BLaER1 treated with 17β-estradiol and CSF1 and Interleukin-3, amounts not matched to agents 10 nM and 100 nM (cell line): ENCODE measurements around the gene NXPH4.
A peak's percentile ranks its signal among the peaks of the same experiment; 100 is the strongest.

ENCODE experiments used
- H3K27ac ChIP-seq, 11 experiments: shearing (Covaris generic); formaldehyde crosslinking; 2 replicates each; pipeline ENCODE4 v1.8.1; 2022
- H3K27me3 ChIP-seq, 11 experiments: shearing (Covaris generic); formaldehyde crosslinking; 2 replicates each; pipeline ENCODE4 v1.8.1; 2022
- H3K36me3 ChIP-seq, 11 experiments: shearing (Covaris generic); formaldehyde crosslinking; 2 replicates each; pipeline ENCODE4 v1.8.1; 2022
- H3K4me1 ChIP-seq, 10 experiments: shearing (Covaris generic); formaldehyde crosslinking; 2 replicates each; pipeline ENCODE4 v1.8.1; 2022
- H3K4me2 ChIP-seq, 11 experiments: shearing (Covaris generic); formaldehyde crosslinking; 2 replicates each; pipeline ENCODE4 v1.8.1; 2022
- H3K4me3 ChIP-seq, 10 experiments: shearing (Covaris generic); formaldehyde crosslinking; 2 replicates each; pipeline ENCODE4 v1.8.1; 2022
- H3K9ac ChIP-seq, 11 experiments: shearing (Covaris generic); formaldehyde crosslinking; 2 replicates each; pipeline ENCODE4 v1.8.1; 2022
- H3K9me3 ChIP-seq, 11 experiments: shearing (Covaris generic); formaldehyde crosslinking; replicated peaks in 1 of 11; 2 replicates each; pipeline ENCODE4 v1.8.1; 2022
- H4K20me1 ChIP-seq, 11 experiments: shearing (Covaris generic); formaldehyde crosslinking; 2 replicates each; pipeline ENCODE4 v1.8.1; 2022
- Cebpa-rat ChIP-seq, 11 experiments: shearing (Covaris generic); IDR thresholded peaks; 2 replicates each; pipeline ENCODE4 v1.8.1; 2022

Gene NXPH4

DNA sequence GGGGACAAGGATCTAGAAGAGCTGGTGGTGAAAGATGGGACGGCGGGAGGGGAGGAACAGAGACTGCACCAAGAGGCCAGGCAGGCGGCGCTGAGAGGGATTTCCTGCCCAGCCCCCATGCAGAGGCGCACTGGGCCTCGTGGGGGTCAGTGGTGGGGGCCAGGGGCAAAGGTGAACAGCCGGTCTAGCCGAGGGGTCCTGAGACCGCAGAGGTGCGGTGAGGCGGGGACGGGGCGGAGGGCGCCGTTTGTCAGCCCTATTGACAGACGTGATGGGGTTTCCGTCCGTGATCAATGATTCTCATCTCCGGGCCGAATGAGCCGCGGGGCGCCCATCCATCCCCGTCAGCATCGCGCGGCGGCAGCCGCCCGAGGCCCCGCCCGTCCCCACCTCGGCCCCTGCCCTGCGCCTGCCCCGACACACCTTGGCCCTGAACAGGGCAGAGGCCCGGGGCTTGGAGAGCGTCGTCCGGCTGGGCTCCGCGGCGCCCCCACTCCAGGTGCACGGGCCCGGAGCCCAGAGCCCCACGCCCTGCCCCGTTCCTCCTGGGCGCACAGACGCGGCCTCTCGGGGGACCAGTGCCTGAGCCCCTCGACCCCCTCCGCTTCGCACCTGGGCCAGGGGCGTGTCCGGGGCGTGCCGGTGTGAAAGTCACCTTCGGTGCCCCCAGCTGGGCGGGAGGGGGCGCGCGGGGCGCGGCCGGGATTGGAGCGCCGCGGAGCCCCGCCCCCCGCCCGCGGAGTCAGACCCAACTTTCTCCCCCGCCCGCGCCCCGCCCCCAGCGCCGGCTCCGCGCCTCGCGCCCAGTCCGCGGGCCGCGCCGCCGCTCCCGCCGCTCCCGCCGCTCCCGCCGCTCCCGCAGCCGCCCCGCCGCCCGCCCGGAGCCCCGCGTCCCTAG is at the start of gene NXPH4:
TSS of gene NXPH4 (plus strand) at position 781 of the 898 bp plus-strand sequence. CDS start 176 bp downstream, outside the sequence.
- peaks cover 0 to 22% (median 0%) of the 10 kb centered on the region in 11 experiments; a peak in 10 of 22 replicates for H3K36me3 ChIP-seq
- peak within 1 kb of the TSS; percentile 47 to 71 (median 60) for H3K4me3 ChIP-seq
- no peak within 1 kb of the TSS for H3K27ac ChIP-seq
- no peaks in the 10 kb centered on the region for H3K9me3 ChIP-seq
- peak within 1 kb of the TSS in 9 of 11 experiments; percentile 22 to 63 (median 41); a peak in 13 of 22 replicates for H3K9ac ChIP-seq
- no peak for TF ChIP-seq Cebpa-rat (IDR thresholded peaks at IDR 0.05)
- H3K4me2 ChIP-seq: peak within 1 kb of the TSS; percentile 88 to 100 (median 98)
- peaks cover 41 to 92% (median 61%) of the 10 kb centered on the region in 11 experiments for H4K20me1 ChIP-seq
- peaks cover 77 to 80% (median 79%) of the 10 kb centered on the region in 11 experiments for H3K27me3 ChIP-seq
- peaks cover 47 to 66% (median 60%) of the 10 kb centered on the region in 10 experiments for H3K4me1 ChIP-seq

DNA sequence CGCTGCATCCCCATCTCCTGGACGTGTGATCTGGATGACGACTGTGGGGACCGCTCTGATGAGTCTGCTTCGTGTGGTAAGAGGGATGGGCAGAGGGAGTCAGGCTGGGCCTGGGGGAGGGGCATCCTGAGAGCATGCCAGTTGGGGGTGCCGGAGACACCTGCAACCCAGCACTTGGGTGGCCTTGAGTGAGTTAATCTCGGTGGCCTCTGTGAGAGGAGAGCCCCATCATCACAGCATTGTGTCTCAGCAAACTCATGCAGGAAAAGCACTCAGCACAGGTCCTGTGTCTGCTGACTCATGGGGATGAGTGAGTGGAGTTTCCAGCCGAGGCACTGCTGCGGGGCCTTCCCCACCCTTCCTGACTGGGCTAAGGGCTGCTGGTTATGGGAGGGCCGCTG is 49.6 kb upstream of the NXPH4 start:
- peak overlapping the region; percentile 14 to 80 (median 57); a peak in 20 of 22 replicates for H3K4me2 ChIP-seq
- peaks cover 25 to 84% (median 51%) of the 10 kb centered on the region in 10 experiments for H3K4me1 ChIP-seq
- H3K4me3 ChIP-seq: no peak overlapping the region
- H3K9ac ChIP-seq: peak overlapping the region in 6 of 11 experiments; percentile 1 to 48 (median 30); a peak in 6 of 22 replicates
- H3K36me3 ChIP-seq: peaks cover 0 to 100% (median 30%) of the 10 kb centered on the region in 11 experiments; a peak in 18 of 22 replicates
- H4K20me1 ChIP-seq: peaks cover 0 to 44% (median 0%) of the 10 kb centered on the region in 11 experiments; a peak in 3 of 22 replicates
- H3K9me3 ChIP-seq: no peaks in the 10 kb centered on the region
- no peak for TF ChIP-seq Cebpa-rat (IDR thresholded peaks at IDR 0.05)
- H3K27ac ChIP-seq: peak overlapping the region in 4 of 11 experiments; percentile 7 to 41 (median 16); a peak in 7 of 22 replicates
- no peaks in the 10 kb centered on the region for H3K27me3 ChIP-seq

- H3K9ac ChIP-seq: no peak overlapping the region
- H4K20me1 ChIP-seq: peaks cover 0 to 52% (median 0%) of the 10 kb centered on the region in 11 experiments; a peak in 5 of 22 replicates
- no peaks in the 10 kb centered on the region for H3K9me3 ChIP-seq
- TF ChIP-seq Cebpa-rat (IDR thresholded peaks at IDR 0.05): no peak
- peak overlapping the region in 3 of 11 experiments; percentile 12 to 43 (median 12); a peak in 3 of 22 replicates for H3K27ac ChIP-seq
- no peak overlapping the region for H3K4me3 ChIP-seq
- H3K4me1 ChIP-seq: peaks cover 14 to 82% (median 40%) of the 10 kb centered on the region in 10 experiments
- H3K4me2 ChIP-seq: peak overlapping the region in 3 of 11 experiments; percentile 73 to 80 (median 75); a peak in 6 of 22 replicates
- no peaks in the 10 kb centered on the region for H3K27me3 ChIP-seq
- peaks cover 0 to 100% (median 26%) of the 10 kb centered on the region in 11 experiments; a peak in 17 of 22 replicates for H3K36me3 ChIP-seq
Observed at GRCh38 chr12:57168058-57168457, 48.5 kb upstream of the NXPH4 start.

- no peak for TF ChIP-seq Cebpa-rat (IDR thresholded peaks at IDR 0.05)
- Histone ChIP-seq H3K36me3 (peaks cover 0 to 100% (median 26%) of the 10 kb centered on the region in 11 experiments; a peak in 17 of 22 replicates), H4K20me1 (peaks cover 0 to 64% (median 0%) of the 10 kb centered on the region in 11 experiments; a peak in 5 of 22 replicates), H3K27ac (no peak overlapping the region), H3K4me2 (no peak overlapping the region), H3K4me1 (peaks cover 21 to 83% (median 37%) of the 10 kb centered on the region in 10 experiments), H3K9ac (no peak overlapping the region; a peak in 1 of 22 replicates), H3K27me3 (no peaks in the 10 kb centered on the region), H3K9me3 (no peaks in the 10 kb centered on the region), H3K4me3 (no peak overlapping the region)
Observed at GRCh38 chr12:57169046-57169795, 47.4 kb upstream of the NXPH4 start.

DNA sequence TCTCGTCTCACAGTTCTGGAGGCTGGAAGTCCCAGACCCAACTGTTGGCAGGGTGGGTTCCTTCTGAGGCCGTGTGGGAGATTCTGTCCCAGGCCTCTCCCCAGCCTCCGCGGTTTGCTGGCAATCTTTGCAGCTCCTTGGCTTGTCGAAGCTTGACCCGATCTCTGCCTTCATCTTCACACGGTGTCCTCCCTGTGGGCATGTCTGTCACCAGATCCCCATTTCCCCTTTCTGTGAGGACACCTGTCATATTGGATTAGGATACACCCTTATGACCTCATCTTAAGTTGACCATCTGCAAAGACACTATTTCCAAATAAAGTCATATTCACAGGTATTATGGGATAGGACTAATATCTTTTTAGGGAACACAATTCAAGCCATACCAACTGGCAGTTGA is 46.6 kb upstream of the NXPH4 start:
- no peak overlapping the region for H3K4me2 ChIP-seq
- peaks cover 0 to 100% (median 26%) of the 10 kb centered on the region in 11 experiments; a peak in 17 of 22 replicates for H3K36me3 ChIP-seq
- no peak for TF ChIP-seq Cebpa-rat (IDR thresholded peaks at IDR 0.05)
- peaks cover 0 to 71% (median 0%) of the 10 kb centered on the region in 11 experiments; a peak in 5 of 22 replicates for H4K20me1 ChIP-seq
- H3K4me1 ChIP-seq: peaks cover 22 to 79% (median 38%) of the 10 kb centered on the region in 10 experiments
- H3K27me3 ChIP-seq: no peaks in the 10 kb centered on the region
- H3K27ac ChIP-seq: no peak overlapping the region
- no peak overlapping the region; a peak in 1 of 22 replicates for H3K9ac ChIP-seq
- H3K9me3 ChIP-seq: no peaks in the 10 kb centered on the region
- H3K4me3 ChIP-seq: no peak overlapping the region

DNA sequence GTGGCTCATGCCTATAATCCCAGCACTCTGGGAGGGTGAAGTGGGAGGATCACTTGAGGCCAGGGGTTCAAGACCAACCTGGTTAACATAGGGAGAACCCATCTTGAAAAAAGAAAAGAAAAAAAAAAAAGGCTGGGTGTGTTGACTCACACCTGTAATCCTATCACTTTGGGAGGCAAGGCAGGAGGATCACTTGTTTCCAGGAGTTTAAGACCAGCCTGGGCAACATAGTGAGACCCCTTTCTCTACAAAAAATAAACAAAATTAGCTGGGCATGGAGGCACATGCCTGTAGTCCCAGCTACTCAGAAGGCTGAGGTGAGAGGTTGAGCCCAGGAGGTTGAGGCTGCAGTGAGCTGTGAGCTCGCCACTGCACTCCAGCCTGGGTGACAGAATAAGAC is 46.2 kb upstream of the NXPH4 start:
- Histone ChIP-seq H3K9ac (0 out of 22 replicates have a peak overlapping the region, but pooled peaks of 1 of the 11 experiments have one; percentile 14), H3K36me3 (peaks cover 0 to 100% (median 24%) of the 10 kb centered on the region in 11 experiments; a peak in 17 of 22 replicates), H3K4me1 (peaks cover 22 to 74% (median 37%) of the 10 kb centered on the region in 10 experiments), H3K9me3 (no peaks in the 10 kb centered on the region), H3K27ac (no peak overlapping the region), H3K27me3 (no peaks in the 10 kb centered on the region), H4K20me1 (peaks cover 0 to 76% (median 0%) of the 10 kb centered on the region in 11 experiments; a peak in 5 of 22 replicates), H3K4me3 (no peak overlapping the region), H3K4me2 (no peak overlapping the region)
- no peak for TF ChIP-seq Cebpa-rat (IDR thresholded peaks at IDR 0.05)

DNA sequence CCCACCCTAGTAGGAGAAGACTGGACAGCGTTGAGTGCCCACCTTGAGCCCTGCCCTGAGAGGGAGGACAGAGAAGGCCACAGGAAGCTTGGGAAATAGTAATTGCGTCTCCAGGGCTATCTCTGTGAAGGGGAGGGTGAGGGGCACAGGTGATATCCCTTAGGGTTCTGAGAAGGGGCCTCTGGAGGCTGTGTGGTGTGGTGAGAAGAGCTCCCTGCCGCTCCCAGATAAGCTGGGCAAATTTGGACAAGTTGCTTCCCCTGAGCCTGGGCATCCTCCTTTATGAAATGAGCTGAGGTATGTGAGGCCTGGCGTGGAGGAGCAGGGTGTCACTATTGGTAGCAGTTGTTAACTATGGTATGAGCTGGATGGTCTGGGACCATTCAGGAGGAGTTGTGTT is 45.7 kb upstream of the NXPH4 start:
- Histone ChIP-seq H3K4me2 (no peak overlapping the region), H3K4me1 (peaks cover 17 to 69% (median 34%) of the 10 kb centered on the region in 10 experiments), H4K20me1 (peaks cover 0 to 81% (median 0%) of the 10 kb centered on the region in 11 experiments; a peak in 5 of 22 replicates), H3K27me3 (no peaks in the 10 kb centered on the region), H3K4me3 (no peak overlapping the region), H3K9ac (0 out of 22 replicates have a peak overlapping the region, but pooled peaks of 1 of the 11 experiments have one; percentile 14), H3K9me3 (no peaks in the 10 kb centered on the region), H3K36me3 (peaks cover under 1 to 100% (median 24%) of the 10 kb centered on the region in 11 experiments; a peak in 17 of 22 replicates), H3K27ac (no peak overlapping the region)
- TF ChIP-seq Cebpa-rat (IDR thresholded peaks at IDR 0.05): no peak

DNA sequence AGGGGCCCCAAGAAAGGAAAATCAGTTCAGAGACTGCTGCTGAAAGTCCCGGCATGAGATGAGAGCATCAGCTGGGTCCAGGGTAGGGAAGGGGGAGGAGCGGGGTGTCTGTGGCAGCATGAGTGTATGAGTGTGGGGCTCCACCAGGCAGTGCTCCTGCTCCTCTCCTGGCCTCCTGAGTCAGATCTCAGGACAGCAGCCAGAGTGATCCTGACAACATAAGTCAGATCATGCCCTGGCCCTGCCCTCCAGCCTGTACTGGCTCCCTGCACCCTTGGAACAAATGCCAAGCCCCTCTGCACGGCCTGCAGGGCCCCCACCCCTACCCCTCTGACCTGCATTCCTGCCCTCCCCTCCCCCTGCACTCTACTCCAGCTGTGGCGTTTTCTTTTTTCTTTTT is 44.9 kb upstream of the NXPH4 start:
- H3K9me3 ChIP-seq: no peaks in the 10 kb centered on the region
- no peak overlapping the region for H3K9ac ChIP-seq
- no peak overlapping the region for H3K4me3 ChIP-seq
- peaks cover 0 to 88% (median 0%) of the 10 kb centered on the region in 11 experiments; a peak in 5 of 22 replicates for H4K20me1 ChIP-seq
- no peak overlapping the region for H3K4me2 ChIP-seq
- H3K4me1 ChIP-seq: peaks cover 9 to 63% (median 32%) of the 10 kb centered on the region in 10 experiments
- H3K27ac ChIP-seq: no peak overlapping the region
- no peak for TF ChIP-seq Cebpa-rat (IDR thresholded peaks at IDR 0.05)
- no peaks in the 10 kb centered on the region for H3K27me3 ChIP-seq
- H3K36me3 ChIP-seq: peaks cover 0 to 100% (median 29%) of the 10 kb centered on the region in 11 experiments; a peak in 17 of 22 replicates
